NCI-H446 treated with DMSO at 0.1 percent for 48 hours (cell line): ENCODE measurements around the gene SFT2D1.
"Not testable (repeated sequence)": the region's sequence is repeated elsewhere in the genome, so short reads cannot be mapped to it uniquely, and the experiment has no call there.

Source experiments
- DNase-seq: peaks from one replicate; lab custom pipeline; 2025; lab: John Stamatoyannopoulos, UW

SFT2D1 gene

DNA sequence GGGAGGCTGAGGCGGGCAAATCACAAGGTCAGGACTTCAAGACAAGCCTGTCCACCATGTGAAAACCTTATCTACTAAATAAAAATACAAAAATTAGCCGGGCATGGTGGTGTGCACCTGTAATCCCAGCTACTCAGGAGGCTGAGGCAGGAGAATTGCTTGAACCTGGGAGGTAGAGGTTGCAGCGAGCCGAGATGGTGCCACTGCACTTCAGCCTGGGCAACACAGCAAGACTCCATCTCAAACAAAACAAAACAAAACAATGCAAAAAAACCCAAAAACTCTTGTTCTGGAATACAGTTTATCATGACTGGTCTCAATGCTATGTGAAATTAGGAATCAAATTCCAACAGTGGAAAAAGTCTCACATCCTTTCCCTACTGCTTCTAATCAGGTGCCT lies 20.1 kb upstream of the SFT2D1 start:
- DNase-seq = not testable (repeated sequence)

DNA sequence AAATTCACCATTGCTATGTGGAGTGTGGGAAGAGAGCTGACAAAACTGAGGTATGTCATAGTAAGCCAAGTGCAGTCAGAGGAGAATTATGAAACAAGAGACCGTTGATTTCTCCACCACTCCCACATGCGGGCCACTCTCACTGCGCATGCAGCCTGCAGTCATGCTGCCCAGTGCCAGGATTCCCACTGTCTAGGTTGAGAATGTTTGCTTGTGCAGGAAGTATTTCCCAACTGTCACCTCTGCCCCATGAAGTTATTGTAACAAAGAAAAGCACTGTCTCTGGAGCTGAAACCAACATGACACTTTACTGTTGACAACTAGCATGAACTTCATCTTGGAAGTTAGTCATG lies 18.7 kb upstream of the SFT2D1 start:
- no peak for DNase-seq

DNA sequence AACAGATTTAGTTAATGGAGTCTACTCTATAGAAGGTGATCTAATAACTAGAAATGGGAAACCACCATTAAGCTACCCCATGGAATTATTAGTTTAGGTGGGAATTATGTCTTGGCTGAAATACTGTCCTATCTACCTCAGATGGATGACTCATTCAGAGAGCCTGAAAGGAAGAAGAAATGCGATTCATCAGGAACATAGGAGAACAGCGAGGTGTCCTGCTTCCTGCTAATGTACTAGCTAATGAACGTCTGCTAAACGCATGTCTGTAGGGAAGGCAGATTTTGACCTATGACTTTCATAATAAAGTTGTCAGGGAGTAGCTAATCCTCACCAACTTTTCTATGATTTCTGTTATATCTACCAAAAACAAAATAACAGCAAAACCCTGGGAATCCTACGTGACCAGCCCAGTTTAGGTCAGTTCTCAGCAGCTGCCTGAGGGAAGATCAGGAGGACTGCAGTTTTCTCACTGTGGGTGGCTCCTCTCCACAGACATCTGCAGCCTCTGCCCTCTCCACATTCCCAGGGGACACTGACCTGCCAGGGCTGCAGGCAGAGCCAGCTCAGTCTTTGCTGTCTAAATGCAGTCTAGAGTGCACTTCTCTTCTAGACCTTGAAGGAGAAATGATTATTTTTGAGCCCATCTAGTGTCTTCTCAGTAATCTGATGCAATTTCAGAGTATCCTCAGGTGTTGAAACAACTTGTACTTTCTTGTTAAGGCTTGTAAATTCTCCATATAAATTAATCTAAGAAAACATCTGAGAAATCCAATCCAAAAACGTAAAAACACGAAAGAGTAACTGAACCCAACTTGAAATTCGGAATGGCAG lies 18.1 kb upstream of the SFT2D1 start:
- no peak for DNase-seq

DNA sequence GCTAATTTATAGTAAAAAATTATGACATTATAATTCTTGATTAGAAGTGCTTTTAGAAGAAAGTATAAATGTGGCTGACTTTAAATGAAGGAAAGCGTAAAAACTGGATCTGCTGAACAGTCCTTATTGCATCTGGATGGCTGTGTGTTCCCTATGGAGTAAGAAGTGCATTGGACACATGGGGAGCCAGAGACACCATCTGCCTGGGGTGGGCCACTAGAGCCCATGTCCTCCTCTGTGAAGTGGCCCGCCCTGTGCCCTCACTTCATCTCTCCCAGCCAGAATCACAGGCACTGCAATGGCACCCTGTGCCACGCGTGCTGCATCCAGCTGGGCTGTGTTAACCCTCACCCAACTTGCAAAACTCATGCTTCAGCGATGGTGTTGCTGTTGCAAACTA lies 13.2 kb upstream of the SFT2D1 start:
- DNase-seq = no peak

DNA sequence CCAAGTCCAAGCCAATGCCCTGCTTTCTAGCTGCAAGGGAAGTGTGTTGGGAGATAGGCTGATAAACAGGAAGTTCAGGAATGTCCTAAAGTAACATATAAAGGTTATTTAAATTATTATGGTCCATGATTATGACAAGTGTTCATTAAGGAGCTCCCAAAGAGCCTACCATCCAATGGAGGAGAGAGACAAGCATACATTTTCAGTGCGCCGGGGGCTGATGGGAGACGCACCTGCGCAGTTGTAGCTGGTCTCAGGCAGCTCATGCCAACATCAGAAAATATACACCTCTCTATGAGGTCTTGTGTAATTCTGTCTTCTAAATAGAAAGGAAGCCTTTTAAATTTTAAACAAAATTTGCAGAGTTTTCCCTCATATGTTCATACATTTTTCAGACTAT lies 12.6 kb upstream of the SFT2D1 start:
- DNase-seq = no peak

DNA sequence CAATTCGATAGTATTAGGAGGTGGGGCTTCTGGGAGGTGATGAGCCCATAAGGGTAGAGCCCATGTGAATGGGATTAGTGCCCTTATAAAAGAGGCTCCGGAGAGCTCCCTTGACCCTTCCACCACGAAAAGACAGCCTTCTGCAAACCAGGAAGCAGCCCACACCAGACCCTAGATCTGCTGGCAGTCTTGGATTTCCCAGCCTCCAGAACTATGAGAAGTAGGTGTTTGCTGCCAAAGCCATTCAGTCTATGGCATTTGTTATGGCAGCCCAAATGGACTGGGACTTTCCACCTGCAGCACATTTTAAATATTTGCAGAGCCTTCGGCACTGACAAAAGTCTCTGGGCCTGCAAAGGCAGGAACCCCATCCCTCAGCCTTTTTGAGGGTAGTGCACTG lies 11.8 kb upstream of the SFT2D1 start:
- no peak for DNase-seq

DNA sequence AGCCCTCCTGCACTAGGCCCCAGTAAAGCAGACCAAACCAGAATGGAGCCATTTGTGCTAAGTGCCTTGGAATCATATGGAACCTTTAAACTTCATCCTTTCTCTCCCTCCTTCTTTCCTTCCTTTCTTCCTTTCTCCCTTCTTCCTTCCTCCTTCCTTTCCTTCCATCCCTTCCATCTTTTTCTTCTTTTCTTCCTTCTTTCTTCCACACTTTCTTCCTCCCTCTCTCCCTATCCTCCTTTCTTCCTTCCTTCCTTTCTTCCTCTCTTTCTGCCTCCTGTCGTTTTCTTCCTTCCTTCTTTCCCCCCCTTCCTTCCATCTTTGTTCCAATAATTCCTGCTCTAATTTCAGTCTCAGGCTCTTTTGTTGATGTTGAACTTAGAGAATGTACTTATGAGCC lies 11.2 kb upstream of the SFT2D1 start:
- DNase-seq = no peak

DNA sequence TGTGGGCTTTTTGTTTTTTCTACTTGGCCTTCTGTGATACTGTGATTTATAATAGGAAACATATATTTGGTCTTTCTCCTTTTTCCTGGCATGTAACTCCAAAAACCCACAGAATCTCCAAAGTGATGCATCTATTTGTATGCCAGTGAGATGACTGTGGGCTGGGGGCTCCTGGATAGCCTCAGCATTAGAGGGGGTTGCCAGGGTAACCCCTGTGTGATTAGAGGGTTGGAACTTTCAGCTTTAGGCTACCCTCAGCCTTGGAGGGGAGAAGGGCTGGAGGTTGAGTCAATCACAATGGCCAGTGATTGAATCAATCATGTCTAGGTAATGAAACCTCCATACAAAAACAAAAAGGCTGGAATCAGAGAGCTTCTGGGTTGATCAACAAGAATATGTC lies 10.6 kb upstream of the SFT2D1 start:
- DNase-seq = no peak

DNA sequence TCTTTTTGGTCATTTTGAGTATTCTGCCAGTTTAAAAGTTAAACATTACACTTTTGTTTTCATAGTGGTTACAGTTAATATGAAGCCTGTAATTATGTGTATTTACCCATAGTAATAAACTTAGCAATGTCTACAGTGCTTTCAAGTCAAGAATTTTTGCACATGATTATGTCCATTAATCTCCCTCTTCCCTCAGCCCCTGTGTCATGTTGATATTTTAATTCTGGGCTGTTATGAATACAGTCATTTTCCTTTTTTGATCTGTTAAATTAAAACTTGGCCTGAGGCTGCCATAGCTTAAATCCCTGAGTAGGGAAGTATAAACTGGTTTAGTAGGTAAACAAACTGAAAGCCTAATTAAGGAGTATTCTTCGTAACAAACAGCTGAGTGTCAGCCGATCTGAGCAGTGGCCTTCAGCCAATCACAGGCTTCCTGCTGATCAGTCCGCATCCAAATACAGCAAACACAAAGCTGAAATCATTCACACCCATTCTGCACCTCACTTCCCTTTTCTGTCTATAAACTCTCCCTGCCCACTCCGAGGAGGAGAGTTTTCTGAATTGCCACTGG lies 9.5 kb upstream of the SFT2D1 start:
- no peak for DNase-seq

DNA sequence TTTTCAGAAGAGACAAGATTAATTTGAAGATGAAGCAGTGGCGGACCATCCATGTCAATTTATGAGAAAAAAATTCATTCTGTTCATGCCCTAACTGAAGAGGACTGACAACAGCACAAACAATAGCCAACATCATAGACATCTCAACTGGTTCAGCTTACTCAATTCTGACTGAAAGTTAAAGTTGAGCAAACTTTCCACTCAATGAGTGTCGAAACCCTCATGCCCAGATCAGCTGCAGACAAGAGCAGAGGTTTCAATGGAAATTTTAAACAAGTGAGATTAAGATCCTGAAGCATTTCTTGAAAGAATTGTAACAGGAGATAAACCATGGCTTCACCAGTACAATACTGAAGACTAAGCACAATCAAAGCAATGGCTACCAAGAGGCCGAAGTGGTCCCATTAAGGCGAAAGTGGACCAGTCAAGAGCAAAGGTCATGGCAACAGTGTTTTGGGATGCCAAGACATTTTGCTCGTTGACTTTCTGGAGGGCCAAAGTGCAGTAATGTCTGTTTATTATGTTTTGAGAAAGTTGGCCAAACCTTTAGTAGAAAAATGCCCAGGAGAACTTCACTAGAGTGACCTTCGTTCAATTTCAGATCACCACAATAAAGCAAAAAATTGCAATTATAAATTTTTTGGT lies 6.1 kb upstream of the SFT2D1 start:
- no peak for DNase-seq

DNA sequence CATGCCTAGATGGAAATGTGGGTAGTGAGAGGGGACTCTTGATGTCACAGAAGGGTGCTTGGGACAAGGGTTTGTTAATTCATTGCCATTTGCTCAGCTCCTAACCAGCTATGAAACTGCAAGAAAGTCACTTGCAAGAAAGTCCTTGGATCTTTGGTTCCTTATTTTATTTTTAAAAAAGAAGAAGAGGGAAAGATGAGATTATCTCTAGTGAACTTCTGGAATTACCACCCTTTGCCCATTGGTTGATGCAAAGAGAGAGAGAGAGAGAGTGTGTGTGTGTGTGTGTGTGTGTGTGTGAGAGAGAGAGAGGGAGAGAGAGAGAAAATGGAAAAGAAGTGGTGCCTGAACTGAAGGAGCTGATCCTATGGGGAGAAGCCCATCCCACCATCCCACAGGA lies 4.6 kb upstream of the SFT2D1 start:
- DNase-seq = no peak

DNA sequence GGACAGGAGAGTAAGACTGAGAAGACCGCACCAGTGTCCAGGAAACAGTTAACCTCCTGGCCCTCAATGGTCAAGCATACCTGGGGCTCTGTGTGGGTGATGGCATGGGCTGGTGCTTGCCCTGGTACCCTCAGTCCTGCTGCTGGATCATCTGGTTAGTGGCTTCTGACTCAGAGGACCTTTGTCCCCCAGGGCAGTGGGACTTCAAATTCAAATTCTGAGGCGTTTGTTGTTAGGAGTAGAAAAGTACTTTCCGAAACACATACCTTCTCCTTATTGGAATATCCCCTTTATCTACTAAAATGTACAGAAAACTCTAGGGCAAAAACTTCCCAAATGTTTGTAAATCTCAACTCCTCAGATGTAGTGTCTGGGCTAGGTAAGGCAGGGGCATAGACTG lies 4.1 kb upstream of the SFT2D1 start:
- DNase-seq = no peak

DNA sequence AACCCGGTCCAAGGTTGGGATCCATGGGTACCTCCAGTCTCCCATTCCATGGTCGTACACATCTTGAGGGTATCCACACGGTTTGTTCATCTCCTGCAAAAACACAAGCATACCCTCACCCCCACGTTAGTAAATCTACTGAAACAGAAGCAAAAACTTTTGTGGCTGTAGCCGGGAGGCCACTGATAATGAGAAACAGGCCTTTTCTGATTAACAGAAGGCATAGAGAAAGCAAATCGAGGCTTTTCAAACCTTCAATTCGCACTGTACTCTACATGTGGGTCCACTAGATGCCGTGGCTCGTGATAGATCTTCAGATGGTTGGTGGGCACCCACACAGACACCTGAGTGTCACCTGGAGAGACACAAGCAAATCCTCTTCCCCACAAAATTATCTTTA lies 3.3 kb upstream of the SFT2D1 start:
- DNase-seq = not testable (repeated sequence)

DNA sequence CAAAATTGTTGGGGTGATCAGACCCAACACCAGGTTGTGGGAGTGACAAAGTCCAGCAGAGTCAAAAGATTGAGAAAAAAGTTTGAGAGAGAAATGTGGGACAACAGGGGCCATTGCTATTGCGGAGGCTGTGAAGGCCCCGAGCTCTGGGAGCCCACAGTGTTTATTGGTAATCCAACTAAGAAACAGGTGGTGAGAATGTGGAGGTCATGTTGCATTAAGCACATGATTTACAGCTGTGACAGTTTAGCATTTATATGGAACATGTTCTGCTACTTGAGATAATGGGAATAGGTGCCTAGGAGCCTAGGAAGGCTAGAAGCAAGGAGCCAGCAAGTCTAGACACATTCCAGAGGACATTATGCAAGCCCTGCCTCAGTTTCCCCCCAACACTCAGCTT lies 2.6 kb upstream of the SFT2D1 start:
- DNase-seq = not testable (repeated sequence)

DNA sequence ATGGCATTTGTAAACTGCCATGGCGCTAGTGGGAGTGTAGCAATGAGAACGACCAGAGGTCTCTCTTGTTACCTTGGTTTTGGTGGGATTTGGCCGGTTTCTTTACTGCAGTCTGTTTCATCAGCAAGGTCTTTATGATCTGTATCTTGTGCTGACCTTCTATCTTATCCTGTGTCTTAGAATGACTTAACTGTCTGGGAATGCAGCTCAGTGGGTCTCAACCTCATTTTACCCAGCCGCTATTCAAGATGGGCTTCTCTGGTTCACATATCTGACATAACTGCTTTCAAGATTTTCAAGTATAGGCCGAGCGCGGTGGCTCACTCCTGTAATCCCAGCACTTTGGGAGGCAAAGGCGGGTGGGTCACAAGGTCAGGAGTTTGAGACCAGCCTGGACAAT lies 1.9 kb upstream of the SFT2D1 start:
- DNase-seq = no peak

DNA sequence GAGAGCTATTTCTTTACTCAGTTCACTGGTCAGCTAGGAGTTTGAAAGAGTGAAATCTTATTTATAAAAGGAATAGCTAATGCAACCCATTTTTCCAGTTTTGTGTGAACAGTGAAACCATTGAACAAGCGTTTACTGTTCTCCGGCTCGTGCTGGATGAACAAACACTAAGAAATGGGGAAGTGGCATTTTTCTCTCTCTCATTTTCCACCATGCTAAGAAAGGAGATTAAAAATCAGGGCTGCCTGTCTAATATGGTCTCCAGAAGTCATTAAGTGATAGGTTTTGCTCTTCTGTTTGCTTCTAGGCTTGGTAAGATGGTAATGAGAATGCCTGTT lies 774 bp upstream of the SFT2D1 start:
- DNase-seq = no peak

DNA sequence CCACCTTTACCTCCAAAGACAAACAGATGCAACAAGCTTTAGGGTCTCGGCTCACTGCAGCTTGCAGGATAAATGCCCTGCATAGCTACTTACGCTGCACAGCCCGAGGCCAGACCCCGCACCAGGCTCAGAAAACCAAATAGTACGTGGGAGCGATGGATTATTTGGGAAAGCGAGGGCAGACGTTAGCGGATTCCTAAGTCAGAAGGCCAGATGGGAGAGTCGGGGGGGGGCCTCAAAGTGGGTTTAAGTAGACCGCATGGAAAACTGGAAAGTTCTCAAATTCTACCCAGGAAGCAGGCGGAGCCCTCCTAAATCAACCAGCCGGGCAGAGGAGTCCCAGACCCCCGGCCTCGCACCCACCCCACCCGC lies 382 bp downstream of the SFT2D1 start:
- DNase-seq = no peak

DNA sequence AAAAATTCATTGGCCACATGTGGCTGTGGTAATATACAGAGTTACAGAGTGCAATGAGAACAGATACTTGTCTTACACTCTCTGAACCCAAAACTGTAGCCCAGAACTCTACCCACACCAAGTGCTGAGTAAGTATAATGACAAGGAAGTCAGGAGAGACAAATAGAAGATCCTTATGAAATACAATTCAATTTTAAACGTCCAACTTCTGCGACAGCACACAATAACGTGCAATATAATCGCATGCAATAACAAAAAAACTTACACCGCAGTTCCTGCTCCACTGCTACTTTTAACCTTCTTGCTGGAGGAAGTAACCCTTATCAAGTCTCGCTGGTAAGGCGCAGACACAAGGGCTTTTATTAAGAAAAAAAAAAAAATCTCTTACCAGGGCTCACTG lies 881 bp downstream of the SFT2D1 start:
- no peak for DNase-seq

DNA sequence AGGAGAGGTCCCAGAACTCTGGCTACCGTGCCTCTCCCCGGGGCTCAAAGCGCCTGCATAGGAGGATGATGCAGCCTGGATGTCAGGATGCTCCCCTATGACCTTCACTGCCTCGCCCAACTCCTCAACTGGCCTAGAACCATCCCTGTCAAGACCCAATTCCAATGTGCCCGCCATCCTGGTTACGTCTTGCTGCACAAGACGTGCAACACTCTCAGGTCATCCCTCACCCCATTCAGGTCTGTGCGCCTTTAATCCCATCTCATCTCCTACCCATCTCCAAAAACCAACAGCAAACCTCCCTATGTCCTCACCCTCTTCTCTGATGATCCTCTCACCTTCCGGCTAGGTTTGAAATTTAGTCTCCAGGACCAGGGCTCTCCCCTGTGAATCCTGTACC lies 3.5 kb downstream of the SFT2D1 start:
- DNase-seq = no peak

DNA sequence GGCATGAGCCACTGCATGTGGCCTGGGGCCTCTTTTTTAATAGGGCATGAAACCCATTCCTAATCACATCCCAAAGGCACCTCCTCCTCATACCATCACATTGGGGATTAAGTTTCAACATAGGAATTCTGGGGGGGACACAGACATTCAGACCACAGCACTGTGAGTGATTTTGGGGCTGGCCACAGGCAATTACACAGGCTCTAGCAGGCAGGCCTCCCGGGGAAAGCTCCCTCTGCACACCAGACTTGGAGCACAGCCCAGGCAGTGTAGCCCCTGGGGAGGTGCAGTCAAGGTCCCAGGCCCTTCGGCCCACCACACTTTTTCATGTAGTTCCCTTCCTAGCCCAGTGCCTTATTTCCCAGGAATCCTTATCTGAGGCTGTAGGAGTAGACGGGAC lies 5.5 kb downstream of the SFT2D1 start:
- no peak for DNase-seq

DNA sequence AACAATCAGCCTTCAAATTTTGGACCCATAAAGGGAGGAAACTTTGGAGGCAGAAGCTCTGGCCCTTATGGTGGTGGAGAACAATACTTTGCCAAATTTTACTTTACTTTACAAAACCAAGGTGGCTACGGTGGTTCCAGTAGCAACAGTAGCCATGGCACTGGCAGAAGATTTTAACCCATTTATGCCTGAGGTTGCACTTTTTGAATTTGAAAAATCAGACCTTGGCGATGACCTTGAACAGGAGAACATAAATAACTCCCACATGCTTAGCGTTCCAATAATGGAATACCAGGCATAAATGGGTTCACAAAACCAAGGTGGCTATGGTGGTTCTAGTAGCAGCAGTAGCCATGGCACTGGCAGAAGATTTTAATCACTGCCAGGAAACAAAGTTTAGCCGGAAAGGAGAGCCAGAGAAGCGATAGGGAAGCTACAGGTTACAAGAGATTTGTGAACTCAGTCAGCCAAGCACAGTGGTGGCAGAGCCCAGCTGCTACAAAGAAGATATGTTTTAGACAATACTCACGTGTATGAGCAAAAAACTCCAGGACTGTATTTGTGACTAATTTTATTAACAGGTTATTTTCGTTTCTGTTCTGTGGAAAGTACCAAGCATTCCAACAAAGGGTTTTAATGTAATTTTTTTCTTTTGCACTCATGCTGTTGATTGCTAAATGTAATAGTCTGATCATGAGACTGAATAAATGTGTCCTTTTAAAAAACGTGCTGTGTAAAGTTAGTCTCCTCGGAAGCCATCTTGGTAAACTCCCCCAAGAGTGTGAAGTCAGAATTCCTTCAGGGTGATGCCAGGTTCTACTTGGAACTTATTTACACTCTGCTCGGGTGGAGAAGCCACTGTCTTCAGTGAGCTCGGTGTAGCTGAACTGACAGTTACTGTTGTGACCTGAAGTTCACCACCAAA lies 6.7 kb downstream of the SFT2D1 start:
- DNase-seq = no peak

DNA sequence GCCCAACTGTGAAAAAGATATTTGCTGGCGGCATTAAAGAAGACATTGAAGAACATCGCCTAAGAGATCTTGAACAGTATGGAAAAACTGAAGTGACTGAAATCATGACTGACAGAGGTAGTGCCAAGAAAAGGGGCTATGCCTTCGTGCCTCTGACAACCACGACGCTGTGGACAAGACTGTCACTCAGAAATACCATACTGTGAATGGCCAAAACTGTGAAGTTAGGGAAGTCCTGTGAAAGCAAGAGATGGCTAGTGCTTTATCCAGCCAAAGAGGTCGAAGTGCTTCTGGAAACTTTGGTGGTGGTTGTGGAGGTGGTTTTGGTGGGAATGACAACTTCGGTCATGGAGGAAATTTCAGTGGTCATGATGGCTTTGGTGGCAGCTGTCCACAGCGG lies 7.5 kb downstream of the SFT2D1 start:
- no peak for DNase-seq
